ENCODE results near the gene ALDH3A1. TPM values are rescaled to one million over a fixed set of nuclear protein-coding genes. Genes with fewer than 3 reads are reported as not detected.

ALDH3A1 gene
- total and polyA plus RNA-seq, 2 of the 4 experiments (the other 2 are of a cell fraction): not detected

DNA sequence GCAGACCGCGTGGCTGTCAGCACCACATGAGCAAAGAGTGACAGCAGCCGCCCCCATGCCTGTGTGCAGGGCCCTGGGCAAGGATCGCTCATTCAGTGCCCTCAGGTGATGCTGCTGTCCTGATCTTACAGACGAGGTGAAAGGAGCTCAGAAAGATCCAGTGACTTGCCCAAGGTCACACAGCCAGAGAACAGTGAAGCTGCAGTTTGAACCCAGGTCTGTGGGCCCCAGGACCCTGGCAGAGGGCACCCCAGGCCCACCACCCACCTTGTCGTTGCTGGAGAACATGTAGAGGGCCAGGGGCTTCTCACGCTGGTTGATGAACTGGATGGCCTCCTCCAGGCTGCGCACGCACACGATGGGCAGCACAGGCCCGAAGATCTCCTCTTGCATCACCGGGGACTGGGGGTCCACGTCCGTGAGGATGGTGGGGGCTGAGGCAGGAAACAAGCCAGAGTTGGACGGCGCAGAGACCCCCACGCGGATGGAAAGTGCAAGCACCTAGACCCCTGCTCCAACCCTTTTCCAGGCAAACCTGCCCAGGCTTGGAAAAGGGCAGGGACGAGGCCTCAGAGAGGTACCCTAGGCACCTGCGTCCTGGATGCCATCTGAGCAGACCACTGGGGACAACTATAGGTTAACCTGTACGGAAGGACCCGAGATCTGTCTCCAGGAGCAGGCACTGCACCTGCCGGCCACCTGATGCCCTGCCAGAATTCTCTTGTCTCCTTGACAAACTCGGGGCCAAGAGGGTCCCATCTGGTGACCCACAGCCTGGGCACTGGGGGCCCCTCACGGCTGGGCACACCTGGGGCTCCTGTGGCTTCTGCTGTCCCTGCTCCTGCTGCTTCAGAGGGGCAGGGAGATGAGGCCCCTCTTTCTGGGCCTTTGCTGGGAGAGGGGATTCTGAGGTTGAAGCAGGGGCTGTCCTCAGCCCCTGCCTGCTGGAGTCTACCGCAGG lies 8.6 kb downstream of the ALDH3A1 start (continued):
- TF ChIP-seq RAD21 (IDR thresholded peaks at IDR 0.05; ENCODE audit: low read length): no peak

DNA sequence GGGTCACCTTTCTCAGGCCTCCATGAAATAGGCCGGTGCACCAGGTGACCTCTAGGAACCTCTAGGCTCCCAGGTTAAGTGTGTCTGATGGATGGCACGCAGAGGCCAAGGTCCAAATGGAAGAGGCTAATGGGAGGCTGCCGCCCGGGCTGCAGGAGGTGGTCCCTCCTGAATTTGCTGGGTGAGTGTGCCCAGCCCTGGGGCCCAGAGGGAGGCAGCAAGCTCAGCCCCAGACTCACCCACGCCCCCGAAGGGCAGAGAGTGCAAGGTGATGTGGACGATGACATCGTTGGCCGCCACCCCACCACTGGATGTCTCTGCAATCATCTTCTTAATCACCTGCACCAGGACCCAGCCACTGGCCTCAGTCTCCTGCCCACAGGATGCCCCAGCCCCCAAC lies 9.3 kb downstream of the ALDH3A1 start:
- intact Hi-C loops (cut with micrococcal nuclease): no loop called here
- Histone ChIP-seq H3K9me1 (ENCODE audit: insufficient read depth, low read length) (no peaks in the 10 kb centered on the region), H3K18ac (ENCODE audit: low read depth, low read length) (no peak overlapping the region)
- TF ChIP-seq MXI1 (IDR thresholded peaks at IDR 0.05; ENCODE audit: borderline replicate concordance, low read depth, low read length) (no peak), RAD21 (IDR thresholded peaks at IDR 0.05; ENCODE audit: low read length) (no peak), RFX5 (IDR thresholded peaks at IDR 0.05; ENCODE audit: low read depth, low read length) (no peak), CHD1 (IDR thresholded peaks at IDR 0.05; ENCODE audit: low read depth, low read length) (no peak), SMC3 (IDR thresholded peaks at IDR 0.05; ENCODE audit: low read depth, low read length) (no peak), RCOR1 (IDR thresholded peaks at IDR 0.05; ENCODE audit: insufficient replicate concordance, low read length) (no peak), POLR2A (IDR thresholded peaks at IDR 0.05; ENCODE audit: low read depth, low read length) (no peak), MAZ (IDR thresholded peaks at IDR 0.05; ENCODE audit: borderline replicate concordance, low read depth, low read length) (no peak), MAFK (IDR thresholded peaks at IDR 0.05; ENCODE audit: low read depth, low read length) (no peak)
- TF ChIP-seq, protein P1, sequence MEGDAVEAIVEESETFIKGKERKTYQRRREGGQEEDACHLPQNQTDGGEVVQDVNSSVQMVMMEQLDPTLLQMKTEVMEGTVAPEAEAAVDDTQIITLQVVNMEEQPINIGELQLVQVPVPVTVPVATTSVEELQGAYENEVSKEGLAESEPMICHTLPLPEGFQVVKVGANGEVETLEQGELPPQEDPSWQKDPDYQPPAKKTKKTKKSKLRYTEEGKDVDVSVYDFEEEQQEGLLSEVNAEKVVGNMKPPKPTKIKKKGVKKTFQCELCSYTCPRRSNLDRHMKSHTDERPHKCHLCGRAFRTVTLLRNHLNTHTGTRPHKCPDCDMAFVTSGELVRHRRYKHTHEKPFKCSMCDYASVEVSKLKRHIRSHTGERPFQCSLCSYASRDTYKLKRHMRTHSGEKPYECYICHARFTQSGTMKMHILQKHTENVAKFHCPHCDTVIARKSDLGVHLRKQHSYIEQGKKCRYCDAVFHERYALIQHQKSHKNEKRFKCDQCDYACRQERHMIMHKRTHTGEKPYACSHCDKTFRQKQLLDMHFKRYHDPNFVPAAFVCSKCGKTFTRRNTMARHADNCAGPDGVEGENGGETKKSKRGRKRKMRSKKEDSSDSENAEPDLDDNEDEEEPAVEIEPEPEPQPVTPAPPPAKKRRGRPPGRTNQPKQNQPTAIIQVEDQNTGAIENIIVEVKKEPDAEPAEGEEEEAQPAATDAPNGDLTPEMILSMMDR (conservative IDR thresholded peaks at IDR 0.05; ENCODE audit: low read depth, low read length): no peak
- TF ChIP-seq, protein P2, sequence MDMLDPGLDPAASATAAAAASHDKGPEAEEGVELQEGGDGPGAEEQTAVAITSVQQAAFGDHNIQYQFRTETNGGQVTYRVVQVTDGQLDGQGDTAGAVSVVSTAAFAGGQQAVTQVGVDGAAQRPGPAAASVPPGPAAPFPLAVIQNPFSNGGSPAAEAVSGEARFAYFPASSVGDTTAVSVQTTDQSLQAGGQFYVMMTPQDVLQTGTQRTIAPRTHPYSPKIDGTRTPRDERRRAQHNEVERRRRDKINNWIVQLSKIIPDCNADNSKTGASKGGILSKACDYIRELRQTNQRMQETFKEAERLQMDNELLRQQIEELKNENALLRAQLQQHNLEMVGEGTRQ (IDR thresholded peaks at IDR 0.05; ENCODE audit: low read depth, low read length): no peak
- TF ChIP-seq, protein P3, sequence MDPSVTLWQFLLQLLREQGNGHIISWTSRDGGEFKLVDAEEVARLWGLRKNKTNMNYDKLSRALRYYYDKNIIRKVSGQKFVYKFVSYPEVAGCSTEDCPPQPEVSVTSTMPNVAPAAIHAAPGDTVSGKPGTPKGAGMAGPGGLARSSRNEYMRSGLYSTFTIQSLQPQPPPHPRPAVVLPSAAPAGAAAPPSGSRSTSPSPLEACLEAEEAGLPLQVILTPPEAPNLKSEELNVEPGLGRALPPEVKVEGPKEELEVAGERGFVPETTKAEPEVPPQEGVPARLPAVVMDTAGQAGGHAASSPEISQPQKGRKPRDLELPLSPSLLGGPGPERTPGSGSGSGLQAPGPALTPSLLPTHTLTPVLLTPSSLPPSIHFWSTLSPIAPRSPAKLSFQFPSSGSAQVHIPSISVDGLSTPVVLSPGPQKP (IDR thresholded peaks at IDR 0.05; ENCODE audit: borderline replicate concordance, low read depth, low read length): no peak

More for the DNA sequence above, 9.3 kb downstream of the ALDH3A1 start:
- Histone ChIP-seq H2BK20ac (ENCODE audit: low read depth, low read length) (no peak overlapping the region), H3K4ac (ENCODE audit: low read depth, low read length) (no peak overlapping the region), H2BK120ac (ENCODE audit: low read depth, low read length) (no peak overlapping the region), H4K20me1 (ENCODE audit: insufficient read depth, low read length) (no peaks in the 10 kb centered on the region), H4K5ac (ENCODE audit: low read depth, low read length) (no peak overlapping the region), H3K56ac (ENCODE audit: extremely low read depth, insufficient read depth, low read length) (no peak overlapping the region), H3K79me1 (ENCODE audit: low read depth in 1 of 2, low read length in 2 of 2) (no peaks in the 10 kb centered on the region), H3K27me3 (ENCODE audit: control insufficient read depth, insufficient read depth, low read length) (peaks cover 18% of the 10 kb centered on the region), H4K8ac (ENCODE audit: low read depth in 2 of 2, low read length in 2 of 2) (no peak overlapping the region), H2BK5ac (ENCODE audit: low read depth, low read length, poor library complexity, severe bottlenecking) (no peak overlapping the region), H2BK15ac (ENCODE audit: low read depth, low read length) (no peak overlapping the region), H2AK9ac (replicated peaks; ENCODE audit: low read depth, low read length, poor library complexity) (no peak overlapping the region), H3K36me3 (ENCODE audit: control insufficient read depth, insufficient read depth, low read length) (no peaks in the 10 kb centered on the region), H3K4me1 (ENCODE audit: control insufficient read depth, insufficient read depth, low read length) (no peaks in the 10 kb centered on the region), H3K4me3 (ENCODE audit: insufficient read depth, low read depth, low read length) (no peak overlapping the region), H3K9me3 (ENCODE audit: control insufficient read depth, insufficient read depth, low read length) (no peaks in the 10 kb centered on the region), H2AFZ (replicated peaks; ENCODE audit: low read length, poor library complexity) (no peak overlapping the region), H2AK5ac (ENCODE audit: low read depth, low read length) (no peak overlapping the region), H3K23ac (ENCODE audit: low read depth, low read length) (no peak overlapping the region), H3K4me2 (ENCODE audit: low read depth, low read length) (no peak overlapping the region), H4K91ac (ENCODE audit: insufficient read depth, low read depth, low read length) (no peak overlapping the region), H3K9ac (ENCODE audit: low read depth, low read length) (no peak overlapping the region), H3K27ac (ENCODE audit: insufficient read depth, low read length) (no peak overlapping the region), H3K14ac (replicated peaks; ENCODE audit: low read depth, low read length) (no peak overlapping the region)
- no peak for ATAC-seq (ENCODE audit: low read depth)
- no peak for DNase-seq
- BruUV-seq (replicated peaks): no TSS peak
- dilution Hi-C loops (cut with HindIII; ENCODE audit: low sequenced_read_pairs, unreplicated experiment): no loop called here
- in situ Hi-C loops (cut with MboI; ENCODE audit: low sequenced_read_pairs): no loop called here
- ChIA-PET CTCF (no interaction called here), POLR2A (ENCODE audit: unreplicated experiment) (no interaction called here)
- WGBS, 2 experiments (ENCODE audit: extremely low coverage in 2 of 2, insufficient read length in 1 of 2): 58% methylated on average over 3 of the region's 9 CpGs; no CpG with 5 or more reads in 1 of the 2 experiments
